Smooth muscle cell of the pulmonary artery (primary cell): ENCODE measurements around the gene SCUBE2. TPM values are rescaled to one million over a fixed set of nuclear protein-coding genes. Genes with fewer than 3 reads are reported as not detected.

Experiments
- total RNA-seq: library from RNA; depleted of rRNA; stranded (reverse); fragments of >200 nt; gene quantifications from 2 replicates; pipeline ENCODE4 v1.2.3, GENCODE V29; 2014

Gene SCUBE2
- 1.3 and 2.0 TPM in 2 replicates for total RNA-seq

GRCh38 chr11:9091044-9091922, at the start of gene SCUBE2:
TSS of gene SCUBE2 (minus strand) at chr11:9091599. CDS start at chr11:9091528, 71 bp downstream.

GRCh38 chr11:9003573-9004182, 87.7 kb downstream of the SCUBE2 start, which contains the start of gene NRIP3:
TSS of gene NRIP3 (minus strand) at chr11:9004001. CDS start at chr11:9003935, 66 bp downstream.

Other genes with a start within 250 kb of the SCUBE2 start
- gene AKIP1, start 180.4 kb downstream of the SCUBE2 start, total RNA-seq = 26.9 and 27.7 TPM in 2 replicates
- gene C11orf16, start 158.7 kb downstream of the SCUBE2 start, total RNA-seq = not detected in 2 replicates
- not detected in 2 replicates for gene ASCL3, start 148.6 kb downstream of the SCUBE2 start, total RNA-seq
- gene TMEM9B, start 127.2 kb downstream of the SCUBE2 start, total RNA-seq = 44.3 and 49.7 TPM in 2 replicates
- 6.8 and 12.7 TPM in 2 replicates for gene NRIP3, start 87.6 kb downstream of the SCUBE2 start, total RNA-seq
- 308 and 334 TPM in 2 replicates for gene DENND5A, start 173.8 kb upstream of the SCUBE2 start, total RNA-seq
- gene TMEM41B, start 223.0 kb upstream of the SCUBE2 start, total RNA-seq = 60.7 and 79.4 TPM in 2 replicates